WTC11 (cell line): ENCODE data around the gene IQCC. TPM values are rescaled to one million over a fixed set of nuclear protein-coding genes. Genes with fewer than 3 reads are reported as not detected.
A peak's percentile ranks its signal among the peaks of the same experiment; 100 is the strongest.

Source experiments
- E2F5 ChIP-seq: sonication (generic); formaldehyde crosslinking; IDR thresholded peaks from 2 replicates; pipeline ENCODE4 v1.8.1; 2022; ENCODE audit warnings: mild to moderate bottlenecking, moderate library complexity, missing genetic modification reagents
- ETV6 ChIP-seq: sonication (generic); formaldehyde crosslinking; IDR thresholded peaks from 2 replicates; pipeline ENCODE4 v1.8.1; 2022; ENCODE audit warnings: mild to moderate bottlenecking, missing genetic modification reagents
- FOXP1 ChIP-seq: sonication (generic); formaldehyde crosslinking; IDR thresholded peaks from 2 replicates; pipeline ENCODE4 v1.8.0; 2022; ENCODE audit warnings: missing genetic modification reagents, mild to moderate bottlenecking, moderate library complexity, borderline replicate concordance
- JAZF1 ChIP-seq: fragments of 250-450 bp; sonication (Bioruptor Pico); IDR thresholded peaks from 2 replicates; pipeline ENCODE4 v1.9.0; 2021; ENCODE audit warnings: moderate library complexity, mild to moderate bottlenecking, inconsistent platforms
- MLX ChIP-seq: sonication (generic); formaldehyde crosslinking; IDR thresholded peaks from 2 replicates; pipeline ENCODE4 v1.8.1; 2023; ENCODE audit warnings: mild to moderate bottlenecking, missing genetic modification reagents, moderate library complexity
- RELA ChIP-seq: sonication (generic); formaldehyde crosslinking; IDR thresholded peaks from 2 replicates; pipeline ENCODE4 v1.8.1; 2022; ENCODE audit warnings: missing genetic modification reagents, mild to moderate bottlenecking, borderline replicate concordance
- TEAD1 ChIP-seq: sonication (generic); formaldehyde crosslinking; IDR thresholded peaks from 2 replicates; pipeline ENCODE4 v1.8.0; 2022; ENCODE audit warnings: mild to moderate bottlenecking, missing genetic modification reagents
- TP53 ChIP-seq: sonication (generic); formaldehyde crosslinking; IDR thresholded peaks from 2 replicates; pipeline ENCODE4 v1.8.1; 2023; ENCODE audit warnings: mild to moderate bottlenecking, missing genetic modification reagents
- USF1 ChIP-seq: sonication (generic); formaldehyde crosslinking; IDR thresholded peaks from 2 replicates; pipeline ENCODE4 v1.8.0; 2022; ENCODE audit warnings: mild to moderate bottlenecking, missing genetic modification reagents
- ZNF416 ChIP-seq: fragments of 250-450 bp; sonication (Bioruptor Pico); IDR thresholded peaks from 2 replicates; pipeline ENCODE4 v1.9.0; 2021; ENCODE audit warnings: mild to moderate bottlenecking, inconsistent platforms
- ZNF532 ChIP-seq: fragments of 250-450 bp; sonication (Bioruptor Pico); IDR thresholded peaks from 2 replicates; pipeline ENCODE4 v1.9.0; 2021; ENCODE audit warnings: mild to moderate bottlenecking, borderline replicate concordance
- total RNA-seq: library from RNA; stranded (reverse); gene quantifications from 3 replicates; pipeline ENCODE4 v1.2.3, GENCODE V29; 2021
- TF ChIP-seq, protein P1 (sequence below): sonication (generic); formaldehyde crosslinking; IDR thresholded peaks from 2 replicates; pipeline ENCODE4 v1.8.1; 2023; ENCODE audit warnings: mild to moderate bottlenecking, missing genetic modification reagents, borderline replicate concordance
- TF ChIP-seq, protein P2 (sequence below): fragments of 250-450 bp; sonication (Bioruptor Pico); IDR thresholded peaks from 2 replicates; pipeline ENCODE4 v1.9.0; 2021; ENCODE audit warnings: moderate library complexity, mild to moderate bottlenecking, inconsistent platforms, borderline replicate concordance
- TF ChIP-seq, protein P3 (sequence below): fragments of 250-450 bp; sonication (Bioruptor Pico); conservative IDR thresholded peaks from 2 replicates; pipeline ENCODE4 v1.9.0; 2021; ENCODE audit warnings: mild to moderate bottlenecking
- TF ChIP-seq, protein P4 (sequence below): sonication (generic); formaldehyde crosslinking; IDR thresholded peaks from 2 replicates; pipeline ENCODE4 v1.8.1; 2023; ENCODE audit warnings: mild to moderate bottlenecking, missing genetic modification reagents

Gene IQCC
- total RNA-seq, 1 experiment from 2014 or later = 5.2 TPM

DNA sequence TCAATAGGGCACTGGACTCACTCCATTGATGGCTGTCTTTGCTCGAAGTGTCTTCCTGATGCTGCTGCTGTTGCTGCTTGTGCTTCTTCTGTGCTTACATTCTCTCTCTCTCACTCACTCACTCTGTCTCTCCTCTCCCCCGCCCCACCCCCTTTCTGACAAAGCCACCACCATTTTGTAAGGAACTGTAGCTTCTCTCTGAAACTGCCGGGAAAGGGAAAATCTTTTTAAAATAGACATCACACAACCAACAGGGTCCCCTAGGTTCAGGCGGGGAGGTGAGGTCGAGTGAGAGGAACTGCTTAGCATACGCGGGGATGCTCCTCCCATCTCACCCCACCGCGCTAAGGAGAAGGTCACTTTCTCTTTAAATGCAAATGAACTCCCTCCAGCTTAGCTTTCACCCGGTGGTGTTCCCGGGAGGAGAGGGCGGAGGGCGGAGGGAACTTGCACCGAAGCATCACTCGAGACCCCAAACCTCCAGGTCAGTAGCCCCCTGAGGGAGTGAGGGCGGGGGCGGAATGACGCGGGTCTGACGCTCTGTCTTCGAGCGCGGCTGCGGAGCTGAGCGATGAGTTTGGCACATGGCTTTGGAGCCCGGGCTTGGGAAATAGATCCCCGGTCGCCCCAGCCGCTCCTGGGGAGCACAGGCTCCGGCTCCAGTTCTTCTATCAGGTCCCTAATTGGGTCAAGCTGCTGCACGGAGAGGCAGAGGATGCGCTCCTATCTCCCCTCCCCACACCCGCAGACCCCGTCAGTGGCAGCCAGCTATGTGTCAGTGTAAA lies 5.1 kb upstream of the IQCC start, which contains the start of gene CCDC28B (continued):
- TF ChIP-seq E2F5 (CRISPR knock-in tag) = 0 out of 2 replicates have a peak, but pooled peaks have one; percentile 36
- TF ChIP-seq JAZF1 = no peak
- TF ChIP-seq, protein P1, sequence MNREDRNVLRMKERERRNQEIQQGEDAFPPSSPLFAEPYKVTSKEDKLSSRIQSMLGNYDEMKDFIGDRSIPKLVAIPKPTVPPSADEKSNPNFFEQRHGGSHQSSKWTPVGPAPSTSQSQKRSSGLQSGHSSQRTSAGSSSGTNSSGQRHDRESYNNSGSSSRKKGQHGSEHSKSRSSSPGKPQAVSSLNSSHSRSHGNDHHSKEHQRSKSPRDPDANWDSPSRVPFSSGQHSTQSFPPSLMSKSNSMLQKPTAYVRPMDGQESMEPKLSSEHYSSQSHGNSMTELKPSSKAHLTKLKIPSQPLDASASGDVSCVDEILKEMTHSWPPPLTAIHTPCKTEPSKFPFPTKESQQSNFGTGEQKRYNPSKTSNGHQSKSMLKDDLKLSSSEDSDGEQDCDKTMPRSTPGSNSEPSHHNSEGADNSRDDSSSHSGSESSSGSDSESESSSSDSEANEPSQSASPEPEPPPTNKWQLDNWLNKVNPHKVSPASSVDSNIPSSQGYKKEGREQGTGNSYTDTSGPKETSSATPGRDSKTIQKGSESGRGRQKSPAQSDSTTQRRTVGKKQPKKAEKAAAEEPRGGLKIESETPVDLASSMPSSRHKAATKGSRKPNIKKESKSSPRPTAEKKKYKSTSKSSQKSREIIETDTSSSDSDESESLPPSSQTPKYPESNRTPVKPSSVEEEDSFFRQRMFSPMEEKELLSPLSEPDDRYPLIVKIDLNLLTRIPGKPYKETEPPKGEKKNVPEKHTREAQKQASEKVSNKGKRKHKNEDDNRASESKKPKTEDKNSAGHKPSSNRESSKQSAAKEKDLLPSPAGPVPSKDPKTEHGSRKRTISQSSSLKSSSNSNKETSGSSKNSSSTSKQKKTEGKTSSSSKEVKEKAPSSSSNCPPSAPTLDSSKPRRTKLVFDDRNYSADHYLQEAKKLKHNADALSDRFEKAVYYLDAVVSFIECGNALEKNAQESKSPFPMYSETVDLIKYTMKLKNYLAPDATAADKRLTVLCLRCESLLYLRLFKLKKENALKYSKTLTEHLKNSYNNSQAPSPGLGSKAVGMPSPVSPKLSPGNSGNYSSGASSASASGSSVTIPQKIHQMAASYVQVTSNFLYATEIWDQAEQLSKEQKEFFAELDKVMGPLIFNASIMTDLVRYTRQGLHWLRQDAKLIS = no peak
- no peak for TF ChIP-seq ETV6 (CRISPR knock-in tag)
- TF ChIP-seq TEAD1 (CRISPR knock-in tag) = no peak
- peak; percentile 67; the same call in 1 of the 2 replicates for TF ChIP-seq FOXP1
- TF ChIP-seq RELA (CRISPR knock-in tag) = no peak
- TF ChIP-seq, protein P2, sequence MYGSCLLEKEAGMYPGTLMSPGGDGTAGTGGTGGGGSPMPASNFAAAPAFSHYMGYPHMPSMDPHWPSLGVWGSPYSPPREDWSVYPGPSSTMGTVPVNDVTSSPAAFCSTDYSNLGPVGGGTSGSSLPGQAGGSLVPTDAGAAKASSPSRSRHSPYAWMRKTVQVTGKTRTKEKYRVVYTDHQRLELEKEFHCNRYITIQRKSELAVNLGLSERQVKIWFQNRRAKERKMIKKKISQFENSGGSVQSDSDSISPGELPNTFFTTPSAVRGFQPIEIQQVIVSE (CRISPR knock-in tag) = no peak
- no peak for TF ChIP-seq ZNF532
- TF ChIP-seq, protein P3, sequence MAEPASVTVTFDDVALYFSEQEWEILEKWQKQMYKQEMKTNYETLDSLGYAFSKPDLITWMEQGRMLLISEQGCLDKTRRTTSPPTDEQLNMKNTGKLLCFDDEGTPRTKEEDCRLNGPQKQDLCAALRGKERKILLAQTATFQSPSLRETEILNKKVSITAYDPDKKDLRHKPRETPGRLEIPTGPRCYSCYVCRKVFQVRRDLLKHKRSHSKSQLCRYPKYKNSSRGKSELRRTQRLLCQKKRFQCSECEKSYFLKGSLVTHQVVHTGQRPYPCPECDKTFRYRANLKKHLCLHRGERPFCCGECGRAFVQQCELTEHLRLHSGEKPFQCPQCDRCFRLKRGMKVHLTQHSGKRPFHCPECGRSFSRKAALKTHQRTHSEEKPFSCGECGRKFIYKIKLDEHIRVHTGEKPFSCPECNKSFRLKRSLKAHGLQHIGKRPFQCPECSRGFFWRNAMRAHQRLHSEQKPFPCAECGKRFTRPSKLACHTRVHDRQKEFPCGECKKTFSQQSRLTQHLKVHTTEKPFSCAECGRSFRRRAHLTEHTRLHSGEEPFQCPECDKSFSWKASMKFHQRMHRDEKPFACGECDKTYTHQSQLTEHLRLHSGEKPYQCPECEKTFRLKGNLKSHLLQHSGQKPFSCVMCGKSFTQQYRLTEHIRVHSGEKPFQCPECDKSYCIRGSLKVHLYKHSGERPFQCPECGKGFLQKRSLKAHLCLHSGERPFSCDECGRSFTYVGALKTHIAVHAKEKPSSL (CRISPR knock-in tag) = no peak
- no peak for TF ChIP-seq USF1 (CRISPR knock-in tag)
- 0 out of 2 replicates have a peak, but pooled peaks have one; percentile 64 for TF ChIP-seq ZNF416
- TF ChIP-seq, protein P4, sequence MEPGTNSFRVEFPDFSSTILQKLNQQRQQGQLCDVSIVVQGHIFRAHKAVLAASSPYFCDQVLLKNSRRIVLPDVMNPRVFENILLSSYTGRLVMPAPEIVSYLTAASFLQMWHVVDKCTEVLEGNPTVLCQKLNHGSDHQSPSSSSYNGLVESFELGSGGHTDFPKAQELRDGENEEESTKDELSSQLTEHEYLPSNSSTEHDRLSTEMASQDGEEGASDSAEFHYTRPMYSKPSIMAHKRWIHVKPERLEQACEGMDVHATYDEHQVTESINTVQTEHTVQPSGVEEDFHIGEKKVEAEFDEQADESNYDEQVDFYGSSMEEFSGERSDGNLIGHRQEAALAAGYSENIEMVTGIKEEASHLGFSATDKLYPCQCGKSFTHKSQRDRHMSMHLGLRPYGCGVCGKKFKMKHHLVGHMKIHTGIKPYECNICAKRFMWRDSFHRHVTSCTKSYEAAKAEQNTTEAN (CRISPR knock-in tag) = no peak
- TF ChIP-seq TP53 (CRISPR knock-in tag) = no peak
- no peak for TF ChIP-seq MLX (CRISPR knock-in tag)
- TF ChIP-seq, all 79 proteins: peak for 9
